Endothelial cell of umbilical vein (primary cell): ENCODE results near the gene TNP1.

Source experiments
- CTCF ChIP-seq, 2 donors: IDR thresholded peaks; 1 replicate in 1 of 2; 2 replicates in 1 of 2; pipeline ENCODE4 v1.5.1; 2011; ENCODE audit warnings: low read length in 2 of 2, mild to moderate bottlenecking in 2 of 2, moderate library complexity in 2 of 2, control low read depth in 1 of 2, inconsistent platforms in 1 of 2, low read depth in 1 of 2; ENCODE audit not compliant: insufficient read depth in 1 of 2; ENCODE audit errors: extremely low read depth in 1 of 2
- POLR2A ChIP-seq: IDR thresholded peaks from 2 replicates; pipeline ENCODE4 v1.6.1; 2012; ENCODE audit warnings: low read depth, mild to moderate bottlenecking, control low read depth, low read length
- POLR2AphosphoS5 ChIP-seq: IDR thresholded peaks from 2 replicates; pipeline ENCODE4 v1.6.1; 2012; ENCODE audit warnings: low read depth, mild to moderate bottlenecking, control low read depth, low read length, moderate library complexity; ENCODE audit not compliant: insufficient read depth

GRCh38 chr2:216819055-216819454 lies 40.8 kb downstream of the TNP1 start:
- TF ChIP-seq CTCF (IDR thresholded peaks at IDR 0.05; ENCODE audit: extremely low read depth in 1 of 2, insufficient read depth in 1 of 2, low read depth in 1 of 2, low read length in 2 of 2) (no peak), POLR2A (no peak), POLR2AphosphoS5 (no peak)
